Neural crest cell (in vitro differentiated cells): ENCODE results near the gene RNU1-1. TPM values are rescaled to one million over a fixed set of nuclear protein-coding genes. Genes with fewer than 3 reads are reported as not detected.
"Not testable (repeated sequence)": the region's sequence is repeated elsewhere in the genome, so short reads cannot be mapped to it uniquely, and the experiment has no call there.

ENCODE experiments used
- DNase-seq: peaks from one replicate; pipeline ENCODE4 v3.0.0; 2021; ENCODE audit warnings: low read depth, mixed read lengths, low spot score
- H3K27ac Mint-ChIP-seq: one replicate; pipeline ENCODE4 v1.8.0; 2021; ENCODE audit warnings: mild to moderate bottlenecking, mixed read lengths; ENCODE audit not compliant: unreplicated experiment
- H3K27me3 Mint-ChIP-seq: 2 replicates; pipeline ENCODE4 v1.8.0; 2021; ENCODE audit warnings: low read depth, mild to moderate bottlenecking, mixed read lengths
- H3K36me3 Mint-ChIP-seq: 2 replicates; pipeline ENCODE4 v1.8.0; 2021; ENCODE audit warnings: low read depth, mild to moderate bottlenecking, mixed read lengths
- H3K4me1 Mint-ChIP-seq: 2 replicates; pipeline ENCODE4 v1.8.0; 2021; ENCODE audit warnings: mixed read lengths
- H3K4me3 Mint-ChIP-seq: one replicate; pipeline ENCODE4 v1.8.0; 2021; ENCODE audit warnings: mild to moderate bottlenecking, mixed read lengths
- H3K9me3 Mint-ChIP-seq: 2 replicates; pipeline ENCODE4 v1.8.0; 2021; ENCODE audit warnings: mixed read lengths
- total RNA-seq: library from RNA; stranded (reverse); gene quantifications from 2 replicates; pipeline ENCODE4 v1.2.1, GENCODE V29; 2021
- TF ChIP-seq, protein P1 (sequence below): fragments of 200-600 bp; sonication (generic); conservative IDR thresholded peaks from 2 replicates; pipeline ENCODE4 v1.5.0; 2021; ENCODE audit warnings: antibody characterized with exemption, mild to moderate bottlenecking

Gene RNU1-1
- total RNA-seq, 1 donor from 2014 or later: 3,042 TPM

- no peaks in the 10 kb centered on the region for H3K27me3 Mint-ChIP-seq
These were observed 36.0 kb downstream of the RNU1-1 start for GRCh38 chr1:16478091-16478490.

DNA sequence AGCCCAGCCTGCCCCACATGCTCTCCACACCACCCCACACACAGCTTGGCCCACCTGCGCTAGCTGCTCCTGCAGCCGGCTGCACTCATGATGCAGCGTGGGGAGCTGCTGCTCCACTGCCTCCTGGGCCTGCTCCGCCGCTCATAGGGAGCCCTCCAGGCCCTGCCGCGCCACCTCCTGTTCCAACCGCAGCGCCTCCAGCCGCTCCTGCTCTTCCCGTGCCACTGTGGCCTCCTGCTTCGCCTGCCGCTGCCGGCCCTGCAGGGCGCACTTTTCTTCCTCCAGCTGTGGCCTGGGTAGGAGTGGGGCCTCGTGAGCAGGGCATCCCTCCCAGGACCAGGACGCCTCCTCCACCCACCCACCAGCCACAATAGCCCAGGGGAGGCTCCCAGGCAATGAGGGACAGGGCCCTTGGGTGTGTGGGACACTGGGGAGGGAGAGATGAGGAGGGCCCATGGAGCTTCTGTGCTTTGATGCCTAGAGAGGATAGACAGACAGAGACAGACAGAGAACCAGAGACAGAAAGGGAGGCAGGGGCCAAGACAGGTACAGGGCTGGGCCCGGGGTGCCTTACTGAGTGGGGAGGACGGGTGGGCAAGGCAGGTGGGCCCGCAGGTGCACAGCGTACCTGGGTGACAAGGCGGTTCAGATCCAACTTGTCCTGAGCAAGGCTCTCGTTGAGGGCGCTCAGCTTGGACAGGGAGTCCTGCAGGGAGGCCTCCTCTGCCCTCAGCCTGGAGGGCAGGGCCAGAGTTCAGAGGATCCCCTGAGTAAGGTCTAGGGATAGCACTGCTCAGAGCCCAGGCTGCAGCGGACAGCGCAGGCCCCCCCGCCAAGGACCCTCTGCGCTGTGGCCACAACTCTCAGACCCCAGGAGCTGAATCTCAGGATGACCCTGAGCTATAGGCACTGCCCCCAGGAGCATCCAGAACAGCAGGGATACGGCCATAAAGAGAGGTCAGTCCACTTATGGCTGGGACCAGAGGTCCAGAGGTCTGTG is 38.0 kb downstream of the RNU1-1 start:
- not testable (repeated sequence) for DNase-seq, H3K27me3 Mint-ChIP-seq, H3K9me3 Mint-ChIP-seq, H3K4me3 Mint-ChIP-seq, H3K4me1 Mint-ChIP-seq, H3K27ac Mint-ChIP-seq
- peaks cover 20% of the 10 kb centered on the region for H3K36me3 Mint-ChIP-seq

More at GRCh38 chr1:16478091-16478490, 36.0 kb downstream of the RNU1-1 start:
- TF ChIP-seq, protein P1, sequence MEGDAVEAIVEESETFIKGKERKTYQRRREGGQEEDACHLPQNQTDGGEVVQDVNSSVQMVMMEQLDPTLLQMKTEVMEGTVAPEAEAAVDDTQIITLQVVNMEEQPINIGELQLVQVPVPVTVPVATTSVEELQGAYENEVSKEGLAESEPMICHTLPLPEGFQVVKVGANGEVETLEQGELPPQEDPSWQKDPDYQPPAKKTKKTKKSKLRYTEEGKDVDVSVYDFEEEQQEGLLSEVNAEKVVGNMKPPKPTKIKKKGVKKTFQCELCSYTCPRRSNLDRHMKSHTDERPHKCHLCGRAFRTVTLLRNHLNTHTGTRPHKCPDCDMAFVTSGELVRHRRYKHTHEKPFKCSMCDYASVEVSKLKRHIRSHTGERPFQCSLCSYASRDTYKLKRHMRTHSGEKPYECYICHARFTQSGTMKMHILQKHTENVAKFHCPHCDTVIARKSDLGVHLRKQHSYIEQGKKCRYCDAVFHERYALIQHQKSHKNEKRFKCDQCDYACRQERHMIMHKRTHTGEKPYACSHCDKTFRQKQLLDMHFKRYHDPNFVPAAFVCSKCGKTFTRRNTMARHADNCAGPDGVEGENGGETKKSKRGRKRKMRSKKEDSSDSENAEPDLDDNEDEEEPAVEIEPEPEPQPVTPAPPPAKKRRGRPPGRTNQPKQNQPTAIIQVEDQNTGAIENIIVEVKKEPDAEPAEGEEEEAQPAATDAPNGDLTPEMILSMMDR: no peak
- Mint-ChIP-seq H3K4me3 (no peak overlapping the region), H3K27ac (no peak overlapping the region), H3K4me1 (no peaks in the 10 kb centered on the region), H3K36me3 (peaks cover 14% of the 10 kb centered on the region), H3K9me3 (no peaks in the 10 kb centered on the region)
- DNase-seq: no peak

GRCh38 chr1:16474891-16475290 is 39.2 kb downstream of the RNU1-1 start:
- not testable (repeated sequence) for H3K4me3 Mint-ChIP-seq, DNase-seq, H3K4me1 Mint-ChIP-seq, H3K9me3 Mint-ChIP-seq, H3K27me3 Mint-ChIP-seq, H3K27ac Mint-ChIP-seq
- peaks cover 17% of the 10 kb centered on the region for H3K36me3 Mint-ChIP-seq

DNA sequence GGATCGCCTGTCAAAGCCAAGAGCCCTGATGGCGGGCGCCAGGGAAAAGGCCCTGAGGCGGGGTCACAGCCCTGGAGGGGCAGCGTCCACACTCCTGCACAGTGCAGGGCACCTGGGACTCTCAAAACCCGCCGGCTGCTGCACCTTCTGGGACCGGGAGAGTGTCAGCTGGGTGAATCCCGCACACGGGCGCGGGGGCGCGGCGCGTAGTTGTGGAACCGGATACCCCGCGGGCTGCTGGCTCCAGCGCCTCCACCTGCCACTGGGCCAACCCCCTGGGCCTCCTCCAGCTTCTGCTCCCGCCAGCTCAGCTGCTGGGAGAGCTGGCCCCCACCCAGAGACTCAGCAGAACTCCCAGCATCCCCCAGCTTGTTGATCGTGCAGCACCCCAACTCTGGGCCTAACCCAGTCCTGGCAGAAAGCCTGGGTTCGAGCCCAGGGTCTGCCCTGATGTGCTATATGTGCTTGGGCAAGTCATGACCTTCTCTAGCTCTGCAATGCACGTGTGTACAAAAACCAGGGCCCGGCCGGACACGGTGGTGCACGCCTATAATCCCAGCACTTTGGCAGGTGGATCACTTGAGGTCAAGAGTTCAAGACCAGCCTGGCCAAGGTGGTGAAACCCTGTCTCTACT is 39.8 kb downstream of the RNU1-1 start:
- Mint-ChIP-seq H3K4me1 (no peaks in the 10 kb centered on the region), H3K27me3 (no peaks in the 10 kb centered on the region), H3K4me3 (no peak overlapping the region), H3K36me3 (peaks cover 19% of the 10 kb centered on the region), H3K9me3 (no peaks in the 10 kb centered on the region), H3K27ac (no peak overlapping the region)
- TF ChIP-seq, protein P1: no peak
- DNase-seq: no peak

- H3K4me1 Mint-ChIP-seq: no peaks in the 10 kb centered on the region
- no peak overlapping the region for H3K4me3 Mint-ChIP-seq
- H3K27ac Mint-ChIP-seq: no peak overlapping the region
- H3K9me3 Mint-ChIP-seq: no peaks in the 10 kb centered on the region
- DNase-seq: no peak
- H3K36me3 Mint-ChIP-seq: peaks cover 18% of the 10 kb centered on the region
- TF ChIP-seq, protein P1: no peak
- no peaks in the 10 kb centered on the region for H3K27me3 Mint-ChIP-seq
These were observed 45.5 kb downstream of the RNU1-1 start for GRCh38 chr1:16468558-16468957.

DNA sequence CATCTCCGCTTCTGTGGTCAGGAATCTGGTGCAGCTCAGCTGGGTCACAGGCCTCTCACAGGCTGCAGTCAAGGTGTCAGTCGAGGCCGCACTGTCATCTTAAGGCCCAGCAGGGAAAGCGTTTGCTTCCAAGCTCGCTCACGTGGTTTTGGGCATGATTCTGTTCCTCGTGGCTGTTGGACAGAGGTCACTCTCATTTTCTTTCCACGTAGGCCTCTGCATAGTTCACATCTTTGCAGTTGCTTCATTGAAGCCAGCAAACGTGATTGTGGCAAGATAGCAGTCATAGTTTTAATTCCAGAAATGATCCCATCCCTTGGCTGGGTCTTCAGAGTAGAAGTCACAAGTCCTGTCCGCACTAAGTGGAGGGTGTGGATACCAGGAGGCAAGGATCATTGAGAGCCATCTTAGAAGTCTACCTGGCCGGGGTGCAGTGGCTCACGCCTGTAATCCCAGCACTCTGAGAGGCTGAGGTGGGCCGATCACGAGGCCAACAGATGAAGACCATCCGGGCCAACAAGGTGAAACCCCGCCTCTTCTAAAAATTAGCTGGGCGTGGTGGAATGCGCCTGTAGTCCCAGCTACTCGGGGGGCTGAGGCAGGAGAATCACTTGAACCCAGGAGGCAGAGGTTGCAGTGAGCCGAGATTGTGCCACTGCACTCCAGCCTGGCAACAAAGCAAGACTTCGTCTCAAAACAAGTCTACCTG is 49.0 kb downstream of the RNU1-1 start:
- H3K27ac Mint-ChIP-seq: no peak overlapping the region
- no peaks in the 10 kb centered on the region for H3K4me1 Mint-ChIP-seq
- H3K9me3 Mint-ChIP-seq: no peaks in the 10 kb centered on the region
- DNase-seq: no peak
- H3K27me3 Mint-ChIP-seq: no peaks in the 10 kb centered on the region
- peaks cover 9% of the 10 kb centered on the region for H3K36me3 Mint-ChIP-seq
- no peak overlapping the region for H3K4me3 Mint-ChIP-seq
- TF ChIP-seq, protein P1: no peak
